Endothelial cell (in vitro differentiated cells): ENCODE data around the gene SKP1. TPM values are rescaled to one million over a fixed set of nuclear protein-coding genes. Genes with fewer than 3 reads are reported as not detected.

ENCODE experiments used
- DNase-seq: peaks from one replicate; pipeline ENCODE4 v3.0.0; 2021; ENCODE audit warnings: low spot score
- H3K27ac Mint-ChIP-seq: one replicate; pipeline ENCODE4 v1.8.0; 2021; ENCODE audit warnings: mixed read lengths, inconsistent platforms; ENCODE audit not compliant: unreplicated experiment
- H3K27me3 Mint-ChIP-seq: one replicate; pipeline ENCODE4 v1.8.0; 2021; ENCODE audit warnings: mild to moderate bottlenecking, moderate library complexity, mixed read lengths, inconsistent platforms; ENCODE audit not compliant: unreplicated experiment
- H3K36me3 Mint-ChIP-seq: one replicate; pipeline ENCODE4 v1.8.0; 2021; ENCODE audit warnings: mild to moderate bottlenecking, low read depth, mixed read lengths, inconsistent platforms; ENCODE audit not compliant: unreplicated experiment
- H3K4me1 Mint-ChIP-seq: one replicate; pipeline ENCODE4 v1.8.0; 2021; ENCODE audit warnings: mild to moderate bottlenecking, mixed read lengths, inconsistent platforms; ENCODE audit not compliant: unreplicated experiment
- H3K4me3 Mint-ChIP-seq: one replicate; pipeline ENCODE4 v1.8.0; 2021; ENCODE audit warnings: mild to moderate bottlenecking, mixed read lengths, inconsistent platforms; ENCODE audit not compliant: unreplicated experiment
- H3K9me3 Mint-ChIP-seq: one replicate; pipeline ENCODE4 v1.8.0; 2021; ENCODE audit warnings: mixed read lengths, inconsistent platforms; ENCODE audit not compliant: unreplicated experiment
- CTCF ChIP-seq: fragments of 200-600 bp; sonication (generic); IDR thresholded peaks from one replicate; pipeline ENCODE4 v1.5.0; 2021; ENCODE audit warnings: antibody characterized with exemption; ENCODE audit not compliant: unreplicated experiment
- total RNA-seq: library from RNA; stranded (reverse); fragmentation: NEBNext Ultra II Directional; extraction: Animal tissue kit (Norgen Biotek cat#: 25700); gene quantifications from one replicate; pipeline ENCODE4 v1.2.1, GENCODE V29; 2021; ENCODE audit not compliant: unreplicated experiment

SKP1 gene
- total RNA-seq, 1 donor from 2014 or later = 471 TPM

GRCh38 chr5:134139891-134140469 lies 36.8 kb downstream of the SKP1 start:
- H3K4me3 Mint-ChIP-seq = no peak overlapping the region
- H3K27me3 Mint-ChIP-seq = peaks cover 12% of the 10 kb centered on the region
- peaks cover 23% of the 10 kb centered on the region for H3K36me3 Mint-ChIP-seq
- no peaks in the 10 kb centered on the region for H3K9me3 Mint-ChIP-seq
- H3K4me1 Mint-ChIP-seq = peaks cover 53% of the 10 kb centered on the region
- no peak for DNase-seq
- no peak for TF ChIP-seq CTCF
- peak overlapping the region; percentile 57 for H3K27ac Mint-ChIP-seq

GRCh38 chr5:134139377-134139851 lies 37.3 kb downstream of the SKP1 start:
- Mint-ChIP-seq H3K9me3 (no peaks in the 10 kb centered on the region), H3K4me3 (no peak overlapping the region), H3K27ac (no peak overlapping the region), H3K4me1 (peaks cover 53% of the 10 kb centered on the region), H3K27me3 (peaks cover 12% of the 10 kb centered on the region), H3K36me3 (peaks cover 19% of the 10 kb centered on the region)
- no peak for TF ChIP-seq CTCF
- no peak for DNase-seq

GRCh38 chr5:134138416-134139376 lies 38.1 kb downstream of the SKP1 start:
- Mint-ChIP-seq H3K36me3 (peaks cover 19% of the 10 kb centered on the region), H3K27ac (no peak overlapping the region), H3K4me1 (peaks cover 53% of the 10 kb centered on the region), H3K27me3 (peaks cover 12% of the 10 kb centered on the region), H3K9me3 (no peaks in the 10 kb centered on the region), H3K4me3 (no peak overlapping the region)
- DNase-seq = no peak
- no peak for TF ChIP-seq CTCF

- no peak for DNase-seq
- H3K9me3 Mint-ChIP-seq = no peaks in the 10 kb centered on the region
- no peak for TF ChIP-seq CTCF
These were observed 40.0 kb downstream of the SKP1 start for GRCh38 chr5:134136771-134137170.

More at GRCh38 chr5:134136771-134137170, 40.0 kb downstream of the SKP1 start:
- H3K36me3 Mint-ChIP-seq = peaks cover 17% of the 10 kb centered on the region
- peaks cover 62% of the 10 kb centered on the region for H3K4me1 Mint-ChIP-seq
- H3K27me3 Mint-ChIP-seq = peaks cover 10% of the 10 kb centered on the region
- no peak overlapping the region for H3K4me3 Mint-ChIP-seq
- H3K27ac Mint-ChIP-seq = peak overlapping the region; percentile 57
